ENCODE measurements around the gene EPB41L5.
A peak's percentile ranks its signal among the peaks of the same experiment; 100 is the strongest.

Gene EPB41L5

GRCh38 chr2:120204945-120205670 is 192.2 kb downstream of the EPB41L5 start:
- DNase-seq, result no peak

GRCh38 chr2:120206022-120206581 is 193.2 kb downstream of the EPB41L5 start:
- DNase-seq, result no peak

GRCh38 chr2:120208381-120209353 is 195.8 kb downstream of the EPB41L5 start:
- DNase-seq, result no peak

GRCh38 chr2:120209427-120210269 is 196.8 kb downstream of the EPB41L5 start:
- no peak for DNase-seq

GRCh38 chr2:120210270-120210693 is 197.4 kb downstream of the EPB41L5 start:
- no peak for DNase-seq

DNA sequence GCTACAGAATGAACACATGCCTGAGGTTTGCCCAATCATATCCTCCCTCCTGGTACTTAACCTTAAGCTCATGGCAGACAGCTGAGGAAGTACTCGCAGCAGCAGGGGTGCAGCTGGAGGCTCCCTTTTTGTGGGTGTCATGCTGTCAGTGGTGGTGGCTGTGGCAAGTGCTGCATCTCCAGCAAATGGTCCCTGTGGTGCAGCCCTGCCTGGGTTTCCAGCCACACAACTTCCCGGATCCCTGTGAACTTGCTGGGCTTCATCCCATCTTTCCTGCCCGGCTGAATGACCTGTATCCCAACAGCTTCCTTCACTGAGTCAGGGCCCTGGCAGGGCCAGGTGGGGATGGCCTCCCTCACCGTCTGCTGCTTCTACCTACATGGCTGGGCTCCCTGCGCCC is 205.3 kb downstream of the EPB41L5 start:
- DNase-seq, result no peak

GRCh38 chr2:120219291-120219690 is 206.4 kb downstream of the EPB41L5 start:
- DNase-seq, result no peak

GRCh38 chr2:120219766-120220165 is 206.9 kb downstream of the EPB41L5 start:
- no peak for DNase-seq

DNA sequence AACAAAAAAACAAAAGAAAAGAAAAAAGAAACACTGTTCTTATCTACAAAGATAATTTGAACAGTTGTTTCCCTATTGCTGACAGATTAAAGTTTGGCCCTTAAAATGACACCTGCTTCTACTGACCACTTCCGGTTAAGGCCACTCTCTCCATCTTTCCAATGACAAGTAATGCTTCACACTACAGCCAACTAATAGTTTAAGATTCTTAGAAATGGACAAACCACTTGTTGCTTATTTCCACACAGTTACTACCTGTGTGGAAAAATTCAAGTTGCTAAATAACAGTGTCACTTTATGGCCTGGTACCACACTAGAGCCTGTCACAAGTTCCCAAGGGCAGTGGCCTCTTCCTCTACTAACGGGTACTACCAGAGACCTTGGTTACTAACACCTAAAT is 207.9 kb downstream of the EPB41L5 start:
- DNase-seq, result no peak

DNA sequence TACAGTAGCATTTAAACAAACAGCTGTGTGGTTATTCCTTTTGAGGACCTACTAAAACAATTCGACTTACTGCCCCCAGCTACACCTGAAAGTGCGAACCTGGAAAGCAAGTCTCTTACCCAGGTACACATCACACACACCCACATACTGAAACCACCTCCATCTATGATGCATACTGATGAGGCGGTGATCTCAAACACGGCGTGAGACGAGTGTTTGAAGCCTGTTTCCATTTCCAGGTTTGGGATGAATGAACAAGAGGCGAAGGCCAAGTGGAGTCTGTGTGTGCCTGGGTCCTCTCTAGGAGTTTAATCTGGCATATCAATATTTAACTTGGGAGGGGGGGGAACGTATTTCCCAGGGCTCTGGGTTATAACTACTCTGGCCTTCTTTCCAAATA is 208.7 kb downstream of the EPB41L5 start:
- no peak for DNase-seq

- no peak for DNase-seq
Measured at GRCh38 chr2:120222186-120223033, 209.5 kb downstream of the EPB41L5 start.

DNA sequence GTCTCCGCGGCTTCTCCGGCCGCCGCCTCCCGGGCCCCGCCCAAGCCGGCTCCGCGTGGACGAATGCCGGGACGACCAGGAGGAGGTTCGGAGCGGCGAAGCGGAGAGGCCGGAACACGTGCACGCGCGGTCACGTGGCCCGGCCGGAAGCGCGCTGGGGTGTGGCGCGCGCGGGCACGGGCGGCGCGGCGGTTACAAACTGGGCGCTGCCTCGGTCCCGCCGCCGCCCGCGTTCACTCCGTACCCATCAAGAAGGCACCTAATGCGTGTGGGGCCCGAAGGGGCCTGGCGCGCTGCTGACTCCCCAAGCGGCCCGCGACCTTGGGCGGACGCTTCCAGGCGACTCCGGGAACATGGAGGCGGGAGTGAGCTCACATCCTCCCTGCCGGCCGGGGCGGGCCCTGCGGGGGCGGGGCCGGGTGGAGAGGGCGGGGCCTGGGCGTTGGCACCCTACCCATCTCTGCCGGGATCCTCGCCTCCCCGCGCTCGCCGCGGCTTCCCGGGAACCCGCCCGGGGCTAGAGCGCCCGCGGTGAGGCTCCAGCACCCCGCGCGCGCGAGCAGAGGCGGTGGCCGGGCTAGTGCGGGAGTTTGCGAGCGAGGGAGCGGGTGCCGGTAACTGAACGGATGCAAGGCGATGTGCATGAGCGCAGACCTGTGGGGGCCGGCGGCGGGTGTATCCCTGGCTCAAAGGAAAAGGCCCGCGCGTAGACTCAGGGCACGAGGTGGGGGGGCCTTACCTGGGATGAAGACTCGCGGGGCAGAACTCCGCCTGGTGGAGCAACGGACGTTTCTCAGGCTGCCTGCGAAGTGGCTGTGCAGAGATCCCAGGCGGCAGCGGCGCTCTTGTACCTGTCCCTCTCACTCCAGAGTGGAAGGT is 210.4 kb downstream of the EPB41L5 start, which contains the start of gene TMEM185B:
TMEM185B (minus strand) TSS at position 367 of the 879 bp plus-strand sequence. CDS start 424 bp downstream, outside the sequence.
- DNase-seq, result peak; percentile 94

- DNase-seq, result no peak
Measured at GRCh38 chr2:120224256-120224655, 211.4 kb downstream of the EPB41L5 start.

- no peak for DNase-seq
Measured at GRCh38 chr2:120224735-120225548, 212.1 kb downstream of the EPB41L5 start.

GRCh38 chr2:120225549-120226065 is 212.7 kb downstream of the EPB41L5 start:
- DNase-seq, result no peak

DNA sequence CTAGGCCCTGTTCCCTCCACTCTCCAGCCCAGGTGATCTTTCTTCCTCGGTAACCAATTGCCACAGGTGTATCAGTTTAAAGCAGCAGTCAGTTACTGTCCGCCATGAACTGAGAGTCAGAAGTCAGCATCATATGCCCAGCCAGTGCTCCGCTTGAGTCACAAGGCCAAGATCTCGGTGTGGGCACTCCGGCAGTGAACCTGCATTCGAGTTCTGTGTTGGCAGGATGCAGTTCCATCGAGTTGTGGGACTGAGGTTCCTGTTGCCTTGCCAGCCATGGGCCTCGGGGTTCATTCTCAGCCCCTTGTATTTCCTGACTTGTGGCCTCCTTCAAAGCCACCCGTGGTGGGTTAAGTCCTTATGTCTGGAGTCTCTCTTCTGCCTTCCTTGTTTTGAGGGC is 213.4 kb downstream of the EPB41L5 start:
- no peak for DNase-seq

- peak; percentile 49 for DNase-seq
Measured at GRCh38 chr2:120227111-120227991, 214.5 kb downstream of the EPB41L5 start.

GRCh38 chr2:120228503-120228902 is 215.6 kb downstream of the EPB41L5 start:
- DNase-seq, result no peak

All from retina (tissue), 1 donor.